A549 treated with Hydrocortisone at 1 μM for 4 hours (cell line): ENCODE data around the gene LRRK2. TPM values are rescaled to one million over a fixed set of nuclear protein-coding genes. Genes with fewer than 3 reads are reported as not detected.

ENCODE experiments used
- total RNA-seq: library from RNA; stranded (reverse); fragments of 200-300 nt; extraction: Qiagen RNA extraction; gene quantifications from 5 replicates; pipeline ENCODE4 v1.2.3, GENCODE V29; 2022

Gene LRRK2
- 1.3 to 1.7 TPM (median 1.4 TPM) in 5 replicates for total RNA-seq

DNA sequence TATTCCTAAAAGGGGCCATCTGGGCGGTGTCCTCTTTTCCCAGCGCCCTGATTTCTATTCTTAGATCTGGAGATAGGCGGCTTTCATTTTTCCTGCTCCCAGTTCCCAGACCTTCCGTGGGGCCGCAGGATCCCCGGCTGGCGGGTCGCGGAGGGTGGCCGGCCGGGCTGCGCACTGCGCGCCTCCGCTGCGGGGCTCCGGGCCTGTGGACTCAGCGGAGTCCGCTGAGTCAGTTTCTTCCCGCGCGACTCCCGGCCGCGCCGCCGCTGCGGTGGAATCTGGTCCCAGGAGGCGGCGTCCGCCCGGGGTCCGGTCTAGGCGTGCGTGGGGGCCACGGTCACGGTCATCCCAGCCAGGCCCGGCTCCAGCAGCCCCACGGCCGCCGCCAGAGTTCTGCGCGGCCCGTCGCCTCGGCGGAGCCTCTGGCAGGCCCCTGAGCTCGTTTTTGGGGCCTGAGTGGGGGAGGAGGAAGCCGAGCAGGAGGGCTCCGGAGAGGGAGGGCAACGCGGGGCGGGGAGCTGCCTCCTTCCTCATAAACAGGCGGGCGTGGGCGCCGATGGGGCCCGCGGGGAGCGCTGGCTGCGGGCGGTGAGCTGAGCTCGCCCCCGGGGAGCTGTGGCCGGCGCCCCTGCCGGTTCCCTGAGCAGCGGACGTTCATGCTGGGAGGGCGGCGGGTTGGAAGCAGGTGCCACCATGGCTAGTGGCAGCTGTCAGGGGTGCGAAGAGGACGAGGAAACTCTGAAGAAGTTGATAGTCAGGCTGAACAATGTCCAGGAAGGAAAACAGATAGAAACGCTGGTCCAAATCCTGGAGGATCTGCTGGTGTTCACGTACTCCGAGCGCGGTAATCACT lies at the start of gene LRRK2:
Gene LRRK2, plus strand, starts transcription at position 559 of the 853 bp plus-strand sequence. Its CDS starts 135 bp downstream, at position 694.

Other genes with a start within 250 kb of the LRRK2 start
- 2.3 to 2.9 TPM (median 2.9 TPM) in 5 replicates for gene SLC2A13, start 118.9 kb upstream of the LRRK2 start, total RNA-seq